ENCODE results near the gene COMMD1.
"Not testable (repeated sequence)": the region's sequence is repeated elsewhere in the genome, so short reads cannot be mapped to it uniquely, and the experiment has no call there.

COMMD1 gene

DNA sequence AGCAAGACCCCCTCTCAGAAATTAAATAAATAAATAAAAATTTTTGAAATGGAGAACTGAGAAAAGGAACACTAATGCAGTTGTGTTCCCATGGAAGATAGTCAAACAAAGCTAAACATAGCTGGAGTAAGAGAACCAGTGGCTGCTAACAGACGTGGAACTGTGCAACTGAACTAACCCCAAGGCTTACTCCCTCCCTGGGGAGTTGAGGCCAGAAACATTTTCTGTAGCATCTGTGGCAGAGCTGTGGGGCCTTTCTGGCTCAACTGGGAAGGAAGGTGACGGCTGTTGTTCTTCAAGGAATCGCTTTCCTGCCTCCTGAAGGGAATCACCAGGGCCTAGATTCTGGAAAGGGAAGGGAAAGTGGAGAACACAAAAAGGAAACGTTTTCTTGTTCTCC lies 236.6 kb downstream of the COMMD1 start:
- no peak for TF ChIP-seq SUZ12 (IDR thresholded peaks at IDR 0.05; ENCODE audit: extremely low read depth, insufficient read depth, insufficient read length)
- no peak for TF ChIP-seq ZNF274 (IDR thresholded peaks at IDR 0.05; ENCODE audit: low read depth, low read length)
- no peak for TF ChIP-seq YY1 (IDR thresholded peaks at IDR 0.05; ENCODE audit: insufficient read depth, insufficient read length)
- H3K9ac ChIP-seq (ENCODE audit: insufficient read length, low read depth) = no peak overlapping the region

DNA sequence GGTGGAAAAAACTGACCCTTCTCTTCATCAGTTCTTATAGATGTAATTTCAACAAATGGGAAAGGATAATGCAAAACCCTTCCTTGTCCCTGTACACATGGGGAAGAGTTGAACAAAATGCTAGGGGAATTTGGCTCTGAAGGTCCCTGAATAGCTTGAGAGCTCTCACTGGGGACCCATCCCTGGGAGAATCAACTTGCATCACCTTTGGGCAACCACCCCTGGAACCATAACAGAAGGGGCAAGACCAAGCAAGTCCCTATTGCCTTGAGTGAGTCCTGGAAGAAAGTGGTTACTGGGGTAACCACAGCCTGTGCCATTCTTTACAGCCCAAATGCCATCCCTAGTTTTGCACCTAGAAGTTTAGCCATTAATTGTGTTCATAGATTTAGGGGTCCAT lies 238.2 kb downstream of the COMMD1 start:
- TF ChIP-seq ZNF274 (IDR thresholded peaks at IDR 0.05; ENCODE audit: low read depth, low read length) = no peak
- no peak for TF ChIP-seq SUZ12 (IDR thresholded peaks at IDR 0.05; ENCODE audit: extremely low read depth, insufficient read depth, insufficient read length)
- no peak for TF ChIP-seq YY1 (IDR thresholded peaks at IDR 0.05; ENCODE audit: insufficient read depth, insufficient read length)
- H3K4me1 ChIP-seq (ENCODE audit: insufficient read depth, insufficient read length) = no peaks in the 10 kb centered on the region
- no peaks in the 10 kb centered on the region for H3K9me3 ChIP-seq (ENCODE audit: insufficient read depth, low read length)
- H3K9ac ChIP-seq (ENCODE audit: insufficient read length, low read depth) = no peak overlapping the region
- no peak overlapping the region for H3K4me3 ChIP-seq (ENCODE audit: insufficient read length, low read depth)
- DNase-seq (ENCODE audit: low read depth, low spot score) = no peak
- H3K27me3 ChIP-seq (ENCODE audit: insufficient read depth, insufficient read length) = no peaks in the 10 kb centered on the region
- H3K36me3 ChIP-seq (ENCODE audit: insufficient read depth, insufficient read length, low read length) = no peaks in the 10 kb centered on the region

More for the DNA sequence above, 236.6 kb downstream of the COMMD1 start:
- DNase-seq (ENCODE audit: low read depth, low spot score) = no peak
- Histone ChIP-seq H3K4me1 (ENCODE audit: insufficient read depth, insufficient read length) (no peaks in the 10 kb centered on the region), H3K27me3 (ENCODE audit: insufficient read depth, insufficient read length) (no peaks in the 10 kb centered on the region), H3K36me3 (ENCODE audit: insufficient read depth, insufficient read length, low read length) (no peaks in the 10 kb centered on the region), H3K4me3 (ENCODE audit: insufficient read length, low read depth) (no peak overlapping the region), H3K9me3 (ENCODE audit: insufficient read depth, low read length) (no peaks in the 10 kb centered on the region)

DNA sequence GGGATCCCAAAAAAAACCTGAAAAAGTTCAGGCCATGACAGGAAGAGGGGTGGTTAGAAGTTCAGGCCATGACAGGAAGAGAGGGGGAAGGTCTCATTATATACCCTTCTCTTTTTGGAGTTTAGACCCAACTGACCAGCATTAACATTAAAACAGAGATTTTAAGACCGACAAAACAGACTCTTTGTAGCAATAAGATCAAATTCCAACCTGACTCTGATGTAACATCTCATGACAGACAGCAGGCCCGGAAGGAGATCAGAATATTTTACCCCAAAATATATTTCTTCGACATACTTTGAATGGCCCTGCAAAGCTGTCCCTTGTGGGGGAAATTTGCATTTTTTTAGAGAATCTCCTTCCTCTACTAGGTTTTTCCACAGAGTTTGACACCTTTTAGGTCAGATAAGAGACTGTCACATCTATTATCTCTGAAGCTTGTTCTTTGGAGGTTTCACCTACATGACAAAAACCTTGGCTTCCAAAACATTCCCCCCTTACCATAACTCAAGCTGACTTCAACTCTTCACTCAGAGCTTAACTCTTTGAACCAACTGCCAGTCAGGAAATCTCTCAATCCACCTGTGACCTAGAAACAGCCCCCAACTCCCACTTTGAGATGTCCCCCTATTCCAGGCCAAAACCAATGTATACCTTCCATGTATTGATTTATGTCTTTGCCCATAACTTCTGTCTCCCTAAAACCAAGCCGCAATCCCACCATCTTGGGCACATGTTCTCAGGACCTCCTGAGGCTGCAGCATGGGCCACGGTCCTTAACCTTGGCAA lies 239.4 kb downstream of the COMMD1 start:
- Histone ChIP-seq H3K4me3 (ENCODE audit: insufficient read length, low read depth) (no peak overlapping the region), H3K36me3 (ENCODE audit: insufficient read depth, insufficient read length, low read length) (no peaks in the 10 kb centered on the region), H3K4me1 (ENCODE audit: insufficient read depth, insufficient read length) (no peaks in the 10 kb centered on the region)

DNA sequence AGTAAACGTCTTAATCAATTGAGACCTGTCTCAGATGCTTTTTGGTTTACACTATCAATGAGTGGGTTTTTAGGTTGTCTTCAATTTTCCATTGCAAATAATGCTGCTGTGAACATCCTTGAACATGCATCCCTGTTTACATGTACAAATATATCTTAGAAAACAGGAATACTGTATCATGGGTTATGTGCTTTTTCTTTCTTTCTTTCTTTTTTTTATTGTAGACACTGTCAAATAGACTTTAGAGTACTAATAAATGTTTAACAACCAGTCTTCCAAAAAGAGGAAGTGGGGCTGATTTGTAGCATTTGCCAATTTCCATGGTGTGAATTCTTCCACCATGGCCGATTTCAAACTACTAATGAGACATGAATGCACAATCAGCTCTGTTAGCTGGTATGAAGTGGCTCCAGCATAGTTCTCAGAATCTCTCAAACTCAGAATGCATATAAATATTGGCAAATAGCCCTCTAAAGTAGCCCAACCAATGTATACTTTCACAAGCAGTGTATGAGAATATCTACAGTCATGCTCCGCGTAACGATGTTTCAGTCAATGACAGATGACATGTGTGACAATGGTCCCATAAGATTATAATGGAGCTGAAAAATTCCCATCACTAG lies 240.1 kb downstream of the COMMD1 start:
- Histone ChIP-seq H3K4me1 (ENCODE audit: insufficient read depth, insufficient read length) (no peaks in the 10 kb centered on the region), H3K9me3 (ENCODE audit: insufficient read depth, low read length) (no peaks in the 10 kb centered on the region), H3K4me3 (ENCODE audit: insufficient read length, low read depth) (no peak overlapping the region), H3K36me3 (ENCODE audit: insufficient read depth, insufficient read length, low read length) (no peaks in the 10 kb centered on the region), H3K9ac (ENCODE audit: insufficient read length, low read depth) (no peak overlapping the region), H3K27me3 (ENCODE audit: insufficient read depth, insufficient read length) (no peaks in the 10 kb centered on the region)
- no peak for DNase-seq (ENCODE audit: low read depth, low spot score)
- TF ChIP-seq ZNF274 (IDR thresholded peaks at IDR 0.05; ENCODE audit: low read depth, low read length) (no peak), YY1 (IDR thresholded peaks at IDR 0.05; ENCODE audit: insufficient read depth, insufficient read length) (no peak), SUZ12 (IDR thresholded peaks at IDR 0.05; ENCODE audit: extremely low read depth, insufficient read depth, insufficient read length) (no peak)

More for the DNA sequence above, 239.4 kb downstream of the COMMD1 start:
- H3K9ac ChIP-seq (ENCODE audit: insufficient read length, low read depth) = no peak overlapping the region
- TF ChIP-seq ZNF274 (IDR thresholded peaks at IDR 0.05; ENCODE audit: low read depth, low read length) = no peak
- no peak for TF ChIP-seq YY1 (IDR thresholded peaks at IDR 0.05; ENCODE audit: insufficient read depth, insufficient read length)
- no peak for TF ChIP-seq SUZ12 (IDR thresholded peaks at IDR 0.05; ENCODE audit: extremely low read depth, insufficient read depth, insufficient read length)
- no peaks in the 10 kb centered on the region for H3K27me3 ChIP-seq (ENCODE audit: insufficient read depth, insufficient read length)
- H3K9me3 ChIP-seq (ENCODE audit: insufficient read depth, low read length) = no peaks in the 10 kb centered on the region
- DNase-seq (ENCODE audit: low read depth, low spot score) = no peak

DNA sequence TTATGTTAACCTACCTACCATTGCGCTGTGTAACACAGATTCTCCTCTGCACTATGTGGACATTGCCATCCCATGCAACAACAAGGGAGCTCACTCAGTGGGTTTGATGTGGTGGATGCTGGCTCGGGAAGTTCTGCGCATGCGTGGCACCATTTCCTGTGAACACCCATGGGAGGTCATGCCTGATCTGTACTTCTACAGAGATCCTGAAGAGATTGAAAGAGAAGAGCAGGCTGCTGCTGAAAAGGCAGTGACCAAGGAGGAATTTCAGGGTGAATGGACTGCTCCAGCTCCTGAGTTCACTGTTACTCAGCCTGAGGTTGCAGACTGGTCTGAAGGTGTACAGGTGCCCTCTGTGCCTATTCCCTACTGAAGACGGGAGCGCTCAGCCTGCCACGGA lies 241.3 kb downstream of the COMMD1 start:
- not testable (repeated sequence) for H3K27me3 ChIP-seq (ENCODE audit: insufficient read depth, insufficient read length); H3K9ac ChIP-seq (ENCODE audit: insufficient read length, low read depth); H3K4me3 ChIP-seq (ENCODE audit: insufficient read length, low read depth); H3K4me1 ChIP-seq (ENCODE audit: insufficient read depth, insufficient read length); DNase-seq (ENCODE audit: low read depth, low spot score); H3K36me3 ChIP-seq (ENCODE audit: insufficient read depth, insufficient read length, low read length); H3K9me3 ChIP-seq (ENCODE audit: insufficient read depth, low read length)

DNA sequence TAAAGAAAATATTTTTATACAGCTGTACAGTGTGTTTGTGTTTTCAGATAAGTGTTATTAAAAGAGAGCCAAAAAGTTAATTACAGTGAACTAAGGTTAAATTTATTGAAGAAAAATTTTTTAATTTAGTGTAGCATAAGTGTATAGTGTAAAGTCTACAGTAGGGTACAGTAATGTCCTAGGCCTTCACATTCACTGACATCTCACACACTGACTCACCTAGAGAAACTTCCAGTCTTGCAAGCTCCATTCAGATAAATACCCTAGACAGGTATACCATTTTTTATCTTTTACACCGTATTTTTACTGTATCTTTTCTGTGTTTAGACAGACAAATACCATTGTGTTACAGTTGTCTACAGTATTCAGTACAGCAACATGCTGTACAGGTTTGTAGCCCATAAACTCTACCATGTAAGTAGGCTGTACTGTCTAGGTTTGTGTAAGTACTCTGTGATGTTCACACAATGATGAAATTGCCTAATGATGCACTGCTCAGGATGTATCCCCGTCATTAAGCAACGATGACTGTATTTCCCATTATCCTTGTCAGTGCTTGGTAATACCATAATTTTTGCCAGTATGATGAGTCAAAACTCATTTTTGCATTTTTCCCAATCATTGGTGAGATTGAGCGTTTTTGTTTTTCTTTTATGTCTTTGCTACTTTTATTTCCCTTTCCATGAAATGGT lies 242.3 kb downstream of the COMMD1 start:
- H3K27me3 ChIP-seq (ENCODE audit: insufficient read depth, insufficient read length) = no peaks in the 10 kb centered on the region
- no peaks in the 10 kb centered on the region for H3K36me3 ChIP-seq (ENCODE audit: insufficient read depth, insufficient read length, low read length)
- DNase-seq (ENCODE audit: low read depth, low spot score) = no peak
- no peaks in the 10 kb centered on the region for H3K9me3 ChIP-seq (ENCODE audit: insufficient read depth, low read length)
- no peak for TF ChIP-seq YY1 (IDR thresholded peaks at IDR 0.05; ENCODE audit: insufficient read depth, insufficient read length)
- H3K4me3 ChIP-seq (ENCODE audit: insufficient read length, low read depth) = no peak overlapping the region
- no peak overlapping the region for H3K9ac ChIP-seq (ENCODE audit: insufficient read length, low read depth)
- peaks cover 2% of the 10 kb centered on the region for H3K4me1 ChIP-seq (ENCODE audit: insufficient read depth, insufficient read length)

DNA sequence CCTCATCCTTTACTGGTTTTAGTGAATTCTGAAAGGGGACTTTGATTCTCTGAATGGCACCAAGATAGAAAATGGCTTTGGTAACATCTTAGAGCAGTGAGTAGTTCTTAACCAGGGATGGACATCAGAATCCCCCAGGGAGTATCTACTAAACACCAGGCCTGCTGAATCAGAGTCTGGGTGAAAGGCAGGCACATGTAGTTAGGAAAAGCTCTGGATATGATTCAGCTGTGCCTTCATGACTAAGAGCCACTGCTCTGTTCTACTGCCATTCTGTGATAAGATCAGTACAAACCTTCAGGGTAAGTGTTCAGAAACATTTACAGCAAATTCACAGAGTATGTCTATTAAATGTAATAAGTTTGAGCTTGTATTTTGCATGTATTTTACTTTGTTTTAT lies 244.2 kb downstream of the COMMD1 start:
- no peak overlapping the region for H3K4me3 ChIP-seq (ENCODE audit: insufficient read length, low read depth)
- TF ChIP-seq ZNF274 (IDR thresholded peaks at IDR 0.05; ENCODE audit: low read depth, low read length) (no peak), SUZ12 (IDR thresholded peaks at IDR 0.05; ENCODE audit: extremely low read depth, insufficient read depth, insufficient read length) (no peak), YY1 (IDR thresholded peaks at IDR 0.05; ENCODE audit: insufficient read depth, insufficient read length) (no peak)
- H3K9ac ChIP-seq (ENCODE audit: insufficient read length, low read depth) = no peak overlapping the region
- H3K9me3 ChIP-seq (ENCODE audit: insufficient read depth, low read length) = no peaks in the 10 kb centered on the region
- peaks cover 2% of the 10 kb centered on the region for H3K4me1 ChIP-seq (ENCODE audit: insufficient read depth, insufficient read length)
- no peaks in the 10 kb centered on the region for H3K27me3 ChIP-seq (ENCODE audit: insufficient read depth, insufficient read length)
- no peak for DNase-seq (ENCODE audit: low read depth, low spot score)
- H3K36me3 ChIP-seq (ENCODE audit: insufficient read depth, insufficient read length, low read length) = no peaks in the 10 kb centered on the region

Measured in NT2/D1 (cell line).